GM18868 (cell line): ENCODE measurements around the gene PRPF18.

Source experiments
- ATAC-seq: cut with Tn5 transposase; IDR thresholded peaks from one replicate; pipeline ENCODE4 v1.9.1; 2021; ENCODE audit warnings: mild to moderate bottlenecking, moderate library complexity; ENCODE audit not compliant: unreplicated experiment

Gene PRPF18

DNA sequence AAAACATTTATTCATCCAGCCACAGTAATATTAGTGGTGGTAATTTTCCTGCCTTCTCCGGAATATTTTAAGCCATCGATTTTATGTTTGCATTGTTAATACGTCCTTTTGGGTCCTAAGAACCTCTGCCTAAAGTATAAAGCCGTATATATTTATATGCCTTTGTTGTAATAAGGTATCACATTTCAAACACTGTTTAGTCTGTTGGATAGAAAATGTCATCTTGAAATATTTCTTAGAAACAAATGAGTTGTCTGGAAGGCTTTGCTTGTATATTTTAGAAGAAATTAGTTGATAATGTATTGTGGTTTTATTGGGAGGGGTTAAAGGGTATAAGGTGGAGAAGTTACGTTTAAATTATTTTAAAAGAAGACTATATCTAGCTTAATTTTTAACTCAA, 11.1 kb downstream of the PRPF18 start:
- ATAC-seq, result no peak

GRCh38 chr10:13604357-13605040, 17.7 kb downstream of the PRPF18 start:
- no peak for ATAC-seq

GRCh38 chr10:13608246-13608853, 21.6 kb downstream of the PRPF18 start:
- no peak for ATAC-seq

DNA sequence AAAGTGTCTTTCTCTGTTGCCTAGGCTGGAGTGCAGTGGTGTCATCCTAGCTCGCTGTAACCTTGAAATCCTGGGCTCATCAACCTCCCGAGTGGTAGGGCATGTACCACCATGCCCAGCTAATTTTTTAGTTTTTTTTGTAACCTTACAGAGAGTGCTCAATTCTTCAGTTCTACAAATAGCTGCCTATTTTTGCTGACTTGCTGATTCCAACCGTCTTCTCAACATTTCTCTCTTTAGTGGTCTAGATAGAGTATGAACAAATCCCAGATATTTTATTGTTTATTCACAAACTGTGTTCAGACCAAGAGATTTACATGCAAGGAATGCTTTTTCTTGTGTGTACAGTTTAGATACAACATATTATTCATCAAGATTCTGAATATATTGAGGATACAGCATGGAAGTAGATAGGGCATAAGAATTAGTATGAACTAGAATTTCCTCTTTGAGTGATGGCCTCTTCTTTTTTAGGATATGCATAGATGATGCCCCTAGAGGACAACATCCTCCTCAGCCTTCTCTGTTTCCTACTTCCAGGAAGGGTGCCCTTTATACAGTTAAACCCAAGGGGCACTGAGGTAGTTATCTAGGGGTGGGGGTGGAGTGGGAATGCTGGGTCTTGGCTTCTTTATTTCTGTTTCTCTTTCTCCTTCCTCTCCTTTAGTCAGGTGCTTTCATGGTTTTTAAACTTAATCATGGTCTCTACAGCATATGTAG, 26.0 kb downstream of the PRPF18 start:
- ATAC-seq, result no peak

- no peak for ATAC-seq
These were observed 26.8 kb downstream of the PRPF18 start for GRCh38 chr10:13613519-13613918.

DNA sequence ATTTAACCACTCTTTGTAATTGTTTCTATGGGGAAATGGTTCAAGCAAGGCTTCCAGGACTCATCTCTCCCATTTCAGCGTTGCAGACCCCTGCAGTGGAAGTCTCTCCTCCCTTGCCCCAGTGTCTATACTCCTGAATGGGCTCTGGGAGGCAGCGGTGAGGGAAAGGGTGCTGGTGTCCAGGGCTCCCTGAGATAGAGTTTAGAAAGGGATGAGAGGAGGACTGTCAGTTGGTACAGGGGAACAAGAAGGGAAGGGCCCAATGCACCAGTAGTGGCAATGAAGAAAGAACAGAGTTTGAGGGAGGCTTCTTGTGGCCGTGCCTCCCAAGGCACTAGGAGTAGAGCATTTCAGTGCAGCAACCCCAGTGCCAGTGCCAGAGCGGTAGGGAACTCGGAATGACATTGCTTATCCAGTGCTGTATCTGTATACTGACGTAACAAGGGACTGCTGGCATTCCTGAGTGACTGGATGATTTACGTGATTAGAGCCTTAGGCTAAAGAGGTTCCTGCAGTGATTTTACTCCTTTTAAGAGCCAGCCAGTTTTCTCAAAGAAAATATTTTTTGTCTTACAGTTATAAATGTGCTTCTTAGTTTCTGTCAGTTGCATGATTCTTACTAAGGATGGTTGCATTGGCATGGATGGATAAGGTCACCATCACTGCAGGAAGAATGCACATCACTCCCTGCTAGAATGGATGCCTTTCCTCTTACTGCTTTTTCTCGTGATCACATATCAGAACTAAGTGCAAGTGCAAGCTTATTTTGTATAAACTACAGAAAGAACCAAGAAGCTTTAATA, 28.0 kb downstream of the PRPF18 start:
- ATAC-seq, result no peak

GRCh38 chr10:13615650-13616300, 29.0 kb downstream of the PRPF18 start:
- ATAC-seq, result no peak

GRCh38 chr10:13617116-13617515, 30.4 kb downstream of the PRPF18 start:
- ATAC-seq, result no peak

DNA sequence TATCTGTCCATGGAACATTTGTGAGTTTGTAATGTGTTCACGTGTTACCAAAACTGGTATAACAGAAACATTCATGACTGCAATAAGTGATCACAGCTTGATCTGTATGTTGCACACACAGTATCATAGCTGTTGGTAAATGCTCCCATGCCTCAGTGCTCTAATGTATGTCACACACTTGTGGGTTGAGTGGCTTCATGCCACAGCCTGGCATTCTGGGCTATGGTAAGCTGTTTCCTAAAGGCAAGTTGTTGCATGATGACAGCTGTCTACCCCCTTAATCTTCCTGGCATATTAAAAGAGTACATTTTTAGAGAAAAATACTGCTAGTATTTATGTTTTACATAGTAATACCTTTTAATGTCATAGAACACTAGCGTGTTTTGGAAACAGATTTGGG, 35.2 kb downstream of the PRPF18 start:
- ATAC-seq, result no peak

DNA sequence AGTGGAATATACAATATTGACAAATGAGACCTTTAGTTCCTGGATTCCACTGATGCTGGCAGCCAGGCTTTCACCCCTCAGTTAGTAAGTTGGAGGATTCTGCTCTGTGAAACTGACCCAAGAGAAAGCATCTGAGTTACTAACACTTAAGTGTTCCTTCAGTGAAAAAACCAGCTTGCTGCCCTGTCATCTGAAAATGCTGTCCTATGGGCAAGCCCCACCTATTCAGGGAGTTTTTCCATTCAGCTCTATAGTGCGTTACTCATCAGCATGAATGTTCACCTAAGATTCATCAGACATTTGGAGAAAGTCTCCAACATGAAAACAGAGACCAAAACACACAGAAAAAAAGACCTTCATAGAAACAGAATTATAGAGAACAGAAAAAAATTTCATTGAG, 37.9 kb downstream of the PRPF18 start:
- ATAC-seq, result no peak

DNA sequence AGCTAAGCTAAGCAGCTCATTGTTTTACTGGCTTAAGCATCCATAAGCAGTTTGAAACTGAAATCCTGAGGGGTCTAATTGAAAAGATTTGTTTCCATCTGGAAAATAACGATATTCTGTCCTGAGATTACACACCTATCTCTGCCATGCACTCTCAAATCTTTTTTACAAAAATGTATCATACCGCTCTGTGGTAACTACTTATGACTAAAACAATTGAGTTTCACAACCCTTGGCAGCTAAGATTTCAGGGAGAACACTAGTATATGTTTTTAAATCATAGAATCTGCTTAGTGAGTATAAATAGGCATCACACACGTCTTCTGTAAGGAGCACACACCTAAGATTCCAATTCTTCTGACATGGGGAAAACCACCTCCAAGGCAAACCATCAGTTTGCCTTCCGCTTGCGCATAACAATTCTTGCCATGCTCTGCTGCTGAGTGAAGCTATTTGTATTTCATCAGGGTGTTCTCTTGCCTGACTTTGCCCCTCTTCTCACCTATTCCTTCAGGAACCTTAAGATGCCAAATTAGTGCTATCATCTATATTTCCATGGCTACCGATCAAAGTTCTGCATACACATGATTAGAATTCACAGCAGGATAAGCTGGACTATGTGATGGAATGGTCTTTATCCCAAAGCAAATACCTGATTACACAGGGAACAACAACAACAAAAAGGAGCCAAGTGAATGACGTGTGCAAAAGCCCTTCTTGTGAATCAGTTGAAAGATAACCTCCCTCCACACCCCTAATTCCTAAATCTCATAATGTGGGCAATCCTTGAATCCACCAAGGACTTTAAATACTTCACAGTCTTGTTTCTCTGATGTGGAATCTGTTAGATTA, 40.9 kb downstream of the PRPF18 start:
- no peak for ATAC-seq

DNA sequence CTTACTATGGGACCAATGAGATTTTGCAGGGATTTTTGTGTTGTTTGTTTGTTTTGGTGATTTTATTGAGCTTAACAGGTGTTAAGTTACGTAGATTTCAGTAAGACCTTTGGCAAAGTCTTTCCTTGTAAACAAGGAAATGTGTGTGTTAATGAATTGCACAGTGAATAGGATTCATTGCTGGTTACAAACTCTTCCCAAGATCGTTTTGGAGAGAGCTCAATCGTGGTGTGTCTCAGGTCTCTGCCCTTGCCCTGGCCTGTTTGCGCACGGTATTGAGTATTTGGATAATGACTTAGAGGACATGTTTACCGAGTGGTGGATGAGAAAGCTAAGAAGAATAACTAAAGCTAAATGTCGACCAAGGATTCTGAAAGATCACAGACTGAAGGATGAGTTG, 41.9 kb downstream of the PRPF18 start:
- ATAC-seq, result no peak

GRCh38 chr10:13629116-13629515, 42.4 kb downstream of the PRPF18 start:
- no peak for ATAC-seq

GRCh38 chr10:13630231-13630630, 43.5 kb downstream of the PRPF18 start:
- no peak for ATAC-seq

- ATAC-seq, result no peak
These were observed 44.8 kb downstream of the PRPF18 start for GRCh38 chr10:13631594-13631993.

- ATAC-seq, result no peak
These were observed 45.7 kb downstream of the PRPF18 start for GRCh38 chr10:13632440-13632839.

- ATAC-seq, result no peak
These were observed 46.2 kb downstream of the PRPF18 start for GRCh38 chr10:13632884-13633440.

DNA sequence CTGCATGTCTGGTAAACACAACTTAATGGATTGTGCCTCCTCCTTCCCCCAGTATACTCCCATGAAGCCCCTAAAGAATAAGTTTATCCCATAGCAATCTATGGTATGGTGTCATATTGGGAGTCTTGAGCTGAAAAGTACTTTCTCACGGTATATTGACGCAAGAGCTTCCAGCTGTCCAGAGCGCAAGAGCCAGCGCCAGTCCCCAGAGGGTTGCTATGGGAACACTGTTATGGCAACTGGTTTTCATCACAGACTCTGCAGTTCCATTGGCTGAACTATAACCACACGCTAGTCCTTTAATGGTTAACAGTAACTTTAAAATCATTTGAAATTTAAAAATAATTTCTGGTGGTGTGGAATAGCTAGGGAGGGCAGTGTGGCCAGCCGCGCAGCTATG, 46.9 kb downstream of the PRPF18 start:
- no peak for ATAC-seq

DNA sequence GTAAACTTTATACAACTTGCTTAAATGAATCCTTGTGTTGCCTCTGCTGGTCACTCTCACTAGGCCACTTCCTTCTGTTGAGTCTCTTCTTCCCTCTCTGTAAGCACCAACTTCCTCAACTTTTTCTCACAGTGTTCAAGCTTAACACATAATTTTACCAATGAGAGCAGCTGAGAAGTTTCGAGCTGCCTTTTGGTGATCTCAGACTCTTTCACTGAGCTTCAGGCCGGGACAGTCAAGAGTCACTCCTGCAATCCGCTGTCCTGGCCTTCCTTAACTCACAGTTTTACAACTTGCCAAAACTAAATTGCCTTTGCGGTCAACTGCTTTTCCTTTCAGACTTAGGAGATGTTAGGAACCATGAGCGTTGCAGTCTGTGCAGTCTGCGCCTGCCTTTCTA, 47.4 kb downstream of the PRPF18 start:
- no peak for ATAC-seq

DNA sequence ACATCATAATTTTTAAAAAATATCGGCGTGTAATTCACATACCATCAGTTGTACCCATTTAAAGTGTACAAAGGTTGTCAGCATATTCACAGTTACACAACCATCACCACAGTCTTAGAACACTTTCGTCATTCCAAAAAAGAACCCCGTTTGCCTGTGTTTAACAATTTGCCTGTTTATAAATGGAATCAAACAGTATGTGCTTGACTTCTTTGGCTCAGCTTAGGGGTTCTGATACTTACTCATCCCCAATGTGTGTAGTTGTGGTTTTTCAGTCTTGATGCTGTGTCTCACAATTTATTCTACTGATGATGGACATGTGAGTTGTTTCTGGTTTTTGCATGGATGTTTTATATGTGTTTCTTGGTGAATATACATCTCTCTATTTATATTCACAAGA, 50.0 kb downstream of the PRPF18 start:
- ATAC-seq, result no peak
